Thyroid gland (tissue), 4 donors: Measurements from ENCODE around the gene TBCD. TPM values are rescaled to one million over a fixed set of nuclear protein-coding genes. Genes with fewer than 3 reads are reported as not detected.

Experiments
- DNase-seq, 2 donors: peaks; one replicate each; pipeline ENCODE4 v3.0.0-alpha.2; 2019
- H3K27ac ChIP-seq, 3 donors: fragments of 200-600 bp; sonication (generic); 1 replicate in 2 of 3; 2 replicates in 1 of 3; pipeline ENCODE4 v1.5.1; 2016 to 2019; ENCODE audit warnings: mild to moderate bottlenecking in 1 of 3, moderate library complexity in 1 of 3
- H3K27me3 ChIP-seq: fragments of 200-600 bp; sonication (generic); one replicate; pipeline ENCODE4 v1.5.1; 2019
- H3K36me3 ChIP-seq, 2 donors: fragments of 200-600 bp; sonication (generic); one replicate each; pipeline ENCODE4 v1.5.1; 2016 to 2019
- H3K4me1 ChIP-seq, 2 donors: fragments of 200-600 bp; sonication (generic); one replicate each; pipeline ENCODE4 v1.5.1; 2017 to 2019
- H3K4me3 ChIP-seq, 3 donors: fragments of 200-600 bp; sonication (generic); replicated peaks in 1 of 3; 1 replicate in 2 of 3; 2 replicates in 1 of 3; pipeline ENCODE4 v1.5.1; 2016; ENCODE audit warnings: mild to moderate bottlenecking in 1 of 3
- H3K9me3 ChIP-seq: fragments of 200-600 bp; sonication (generic); one replicate; pipeline ENCODE4 v1.5.1; 2017
- POLR2A ChIP-seq, 2 donors: fragments of 450-650 bp; IDR thresholded peaks; one replicate each; pipeline ENCODE4 v1.6.1; 2017; ENCODE audit warnings: antibody characterized with exemption in 2 of 2, mild to moderate bottlenecking in 2 of 2, moderate library complexity in 1 of 2
- WGBS, 2 donors: methylation state at CpG; one replicate each; pipeline ENCODE4 v1.1.5; 2017; 5-methylcytosine and 5-hydroxymethylcytosine counted together
- intact Hi-C: fragments of 100-400 bp; cut with DNase I; formaldehyde crosslinking; loops from one replicate; pipeline ENCODE4 v1.15.1; 2023
- total RNA-seq, 4 donors: library from RNA; depleted of rRNA; stranded (reverse); fragments of >200 nt; gene quantifications; one replicate each; pipeline ENCODE4 v1.2.3, GENCODE V29; 2016
- TF ChIP-seq, protein P1 (sequence below), 6 experiments: fragments of 200-600 bp in 3 of 6; fragments of 450-650 bp in 3 of 6; sonication (generic) in 3 of 6; IDR thresholded peaks; one replicate each; pipeline ENCODE4 v1.5.1; 2016 to 2019; ENCODE audit warnings: antibody characterized with exemption in 6 of 6, mild to moderate bottlenecking in 2 of 6, inconsistent platforms in 1 of 6, moderate library complexity in 1 of 6

Gene TBCD
- total RNA-seq, 4 donors from 2014 or later: 72.6 to 85.9 (median 79.6) TPM

DNA sequence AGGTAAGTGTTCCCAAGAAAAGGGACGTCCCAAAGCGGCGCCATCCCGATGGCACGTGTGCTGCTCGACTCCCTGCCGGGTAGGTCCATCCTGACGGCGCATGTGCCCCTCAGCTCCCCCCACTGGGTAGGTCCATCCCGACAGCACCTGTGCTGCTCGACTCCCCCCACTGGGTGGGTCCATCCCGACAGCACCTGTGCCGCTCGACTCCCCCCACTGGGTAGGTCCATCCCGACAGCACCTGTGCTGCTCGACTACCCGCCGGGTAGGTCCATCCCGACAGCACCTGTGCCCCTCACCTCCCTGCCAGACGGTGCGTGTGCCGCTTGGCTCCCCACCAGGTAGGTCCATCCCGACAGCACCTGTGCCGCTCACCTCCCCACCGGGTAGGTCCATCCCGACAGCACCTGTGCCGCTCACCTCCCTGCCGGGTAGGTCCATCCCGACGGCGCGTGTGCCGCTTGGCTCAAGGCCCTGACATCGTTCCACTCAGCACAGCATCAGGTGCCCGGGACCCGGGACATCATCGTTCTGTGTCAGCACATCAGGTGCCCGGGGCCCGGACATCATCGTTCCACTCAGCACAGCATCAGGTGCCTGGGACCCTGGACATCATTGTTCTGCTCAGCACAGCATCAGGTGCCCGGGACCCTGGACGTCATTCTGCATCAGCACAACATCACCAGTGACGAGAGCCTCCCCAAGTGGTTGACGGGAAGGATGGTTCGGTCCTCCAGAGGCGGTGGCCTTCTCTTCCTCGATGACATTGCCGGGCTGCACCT is 22.2 kb upstream of the TBCD start:
- 83 to 89% methylated on average over 43 to 46 of the region's 48 CpGs for WGBS, 2 donors
- H3K36me3 ChIP-seq: peaks cover 0 to 12% of the 10 kb centered on the region in 2 donors

DNA sequence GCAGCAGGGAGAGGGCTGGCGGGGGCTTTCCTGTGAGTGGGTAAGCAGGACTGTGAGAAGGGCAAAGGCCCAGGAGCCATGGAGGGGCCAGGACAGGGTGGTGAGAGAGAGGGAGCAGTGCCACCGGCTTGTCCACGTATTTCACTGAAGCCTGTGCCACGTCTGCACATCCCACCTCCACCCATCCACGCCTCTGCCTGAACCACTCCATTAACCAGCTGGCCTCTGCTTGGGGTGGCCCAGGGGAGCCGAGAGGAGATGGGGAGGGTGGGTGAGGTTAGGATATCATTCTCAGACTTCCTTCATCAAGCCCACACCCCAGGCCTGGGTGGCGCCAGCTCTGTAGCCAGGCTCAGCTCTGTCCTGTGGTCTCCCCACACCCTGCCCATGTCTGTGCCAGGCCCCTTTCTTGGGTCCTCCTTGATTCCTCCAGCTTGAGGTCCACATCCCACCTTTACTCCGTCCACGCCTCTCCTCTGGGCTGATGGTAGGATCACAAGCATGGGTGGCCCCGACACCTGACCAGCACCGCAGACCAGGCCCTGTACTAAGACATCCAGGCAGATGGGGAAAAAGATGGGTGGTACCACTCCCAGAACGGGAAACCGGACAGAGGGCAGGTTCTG is 19.6 kb upstream of the TBCD start:
- no peak for DNase-seq
- H3K4me1 ChIP-seq: peaks cover 6 to 17% of the 10 kb centered on the region in 2 donors
- no peak overlapping the region for H3K4me3 ChIP-seq
- peaks cover 0 to 2% of the 10 kb centered on the region in 2 donors for H3K36me3 ChIP-seq
- 94 to 95% methylated on average over 13 of the region's 13 CpGs for WGBS, 2 donors
- intact Hi-C loops: no loop called here
- no peaks in the 10 kb centered on the region for H3K27me3 ChIP-seq
- H3K9me3 ChIP-seq: no peaks in the 10 kb centered on the region
- TF ChIP-seq, protein P1, sequence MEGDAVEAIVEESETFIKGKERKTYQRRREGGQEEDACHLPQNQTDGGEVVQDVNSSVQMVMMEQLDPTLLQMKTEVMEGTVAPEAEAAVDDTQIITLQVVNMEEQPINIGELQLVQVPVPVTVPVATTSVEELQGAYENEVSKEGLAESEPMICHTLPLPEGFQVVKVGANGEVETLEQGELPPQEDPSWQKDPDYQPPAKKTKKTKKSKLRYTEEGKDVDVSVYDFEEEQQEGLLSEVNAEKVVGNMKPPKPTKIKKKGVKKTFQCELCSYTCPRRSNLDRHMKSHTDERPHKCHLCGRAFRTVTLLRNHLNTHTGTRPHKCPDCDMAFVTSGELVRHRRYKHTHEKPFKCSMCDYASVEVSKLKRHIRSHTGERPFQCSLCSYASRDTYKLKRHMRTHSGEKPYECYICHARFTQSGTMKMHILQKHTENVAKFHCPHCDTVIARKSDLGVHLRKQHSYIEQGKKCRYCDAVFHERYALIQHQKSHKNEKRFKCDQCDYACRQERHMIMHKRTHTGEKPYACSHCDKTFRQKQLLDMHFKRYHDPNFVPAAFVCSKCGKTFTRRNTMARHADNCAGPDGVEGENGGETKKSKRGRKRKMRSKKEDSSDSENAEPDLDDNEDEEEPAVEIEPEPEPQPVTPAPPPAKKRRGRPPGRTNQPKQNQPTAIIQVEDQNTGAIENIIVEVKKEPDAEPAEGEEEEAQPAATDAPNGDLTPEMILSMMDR (IDR thresholded peaks at IDR 0.05): no peak
- no peak overlapping the region for H3K27ac ChIP-seq

More for the DNA sequence above, 22.2 kb upstream of the TBCD start:
- H3K27ac ChIP-seq: no peak overlapping the region
- peaks cover 0 to 2% of the 10 kb centered on the region in 2 donors for H3K4me1 ChIP-seq
- DNase-seq: no peak
- no peaks in the 10 kb centered on the region for H3K9me3 ChIP-seq
- H3K4me3 ChIP-seq: no peak overlapping the region
- H3K27me3 ChIP-seq: no peaks in the 10 kb centered on the region
- intact Hi-C loops: no loop called here
- no peak for TF ChIP-seq POLR2A (IDR thresholded peaks at IDR 0.05)
- TF ChIP-seq, protein P1 (IDR thresholded peaks at IDR 0.05): no peak

DNA sequence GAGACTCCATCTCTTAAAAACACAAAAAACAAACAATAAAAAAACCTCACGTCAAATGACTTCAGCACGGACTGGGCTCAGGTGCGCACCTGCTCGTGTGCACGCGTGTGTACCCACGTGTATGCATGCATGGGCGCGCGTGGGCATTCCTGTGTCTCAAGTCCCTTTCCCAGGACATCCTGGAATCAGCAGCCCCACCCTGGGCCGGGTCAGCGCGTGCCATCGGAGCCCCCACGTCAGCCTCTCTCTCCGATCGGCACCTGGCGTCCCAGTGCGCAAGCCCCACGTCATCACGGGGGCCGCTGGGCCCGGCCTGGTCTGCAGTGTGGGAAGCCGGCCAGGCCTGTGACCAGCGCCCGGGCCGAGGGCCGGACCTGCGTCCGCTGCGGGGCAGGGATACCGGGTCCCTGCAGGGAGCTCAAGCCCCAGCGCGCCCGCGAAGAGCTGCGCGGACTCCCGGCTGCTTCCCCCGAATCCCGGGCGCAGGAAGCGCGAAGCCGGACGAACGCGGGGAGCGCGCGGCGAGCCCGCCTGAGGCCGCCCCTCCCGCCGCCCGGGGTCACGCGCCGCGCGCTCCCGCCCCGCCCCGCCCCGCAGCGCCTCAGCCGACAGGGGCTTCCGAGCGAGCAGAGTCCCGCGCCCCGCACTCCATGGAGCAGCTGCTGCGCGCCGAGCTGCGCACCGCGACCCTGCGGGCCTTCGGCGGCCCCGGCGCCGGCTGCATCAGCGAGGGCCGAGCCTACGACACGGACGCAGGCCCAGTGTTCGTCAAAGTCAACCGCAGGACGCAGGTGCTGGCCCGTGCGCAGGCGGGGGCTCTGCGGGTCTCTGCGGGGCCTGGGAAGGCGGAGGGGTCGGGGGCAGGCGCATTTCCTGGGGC is 16.6 kb upstream of the TBCD start, which contains the start of gene FN3K:
Gene FN3K, plus strand, starts transcription at position 629 of the 880 bp plus-strand sequence. Its CDS starts 22 bp downstream, at position 651.
- Histone ChIP-seq H3K4me3 (peak within 1 kb of the TSS in 2 of 3 donors; percentile 62 to 80), H3K27me3 (no peaks in the 10 kb centered on the region), H3K4me1 (peaks cover 6 to 17% of the 10 kb centered on the region in 2 donors), H3K36me3 (peaks cover 3 to 4% of the 10 kb centered on the region in 2 donors), H3K9me3 (no peaks in the 10 kb centered on the region), H3K27ac (peak within 1 kb of the TSS; percentile 47 to 78 (median 47))
- WGBS, 2 donors: 29 to 31% methylated on average over 10 to 16 of the region's 101 CpGs
- intact Hi-C loops: no loop called here
- DNase-seq: peak; percentile 64 to 65
- TF ChIP-seq POLR2A (IDR thresholded peaks at IDR 0.05): peak in 1 of 2 donors; percentile 52
- TF ChIP-seq, protein P1 (IDR thresholded peaks at IDR 0.05): no peak

DNA sequence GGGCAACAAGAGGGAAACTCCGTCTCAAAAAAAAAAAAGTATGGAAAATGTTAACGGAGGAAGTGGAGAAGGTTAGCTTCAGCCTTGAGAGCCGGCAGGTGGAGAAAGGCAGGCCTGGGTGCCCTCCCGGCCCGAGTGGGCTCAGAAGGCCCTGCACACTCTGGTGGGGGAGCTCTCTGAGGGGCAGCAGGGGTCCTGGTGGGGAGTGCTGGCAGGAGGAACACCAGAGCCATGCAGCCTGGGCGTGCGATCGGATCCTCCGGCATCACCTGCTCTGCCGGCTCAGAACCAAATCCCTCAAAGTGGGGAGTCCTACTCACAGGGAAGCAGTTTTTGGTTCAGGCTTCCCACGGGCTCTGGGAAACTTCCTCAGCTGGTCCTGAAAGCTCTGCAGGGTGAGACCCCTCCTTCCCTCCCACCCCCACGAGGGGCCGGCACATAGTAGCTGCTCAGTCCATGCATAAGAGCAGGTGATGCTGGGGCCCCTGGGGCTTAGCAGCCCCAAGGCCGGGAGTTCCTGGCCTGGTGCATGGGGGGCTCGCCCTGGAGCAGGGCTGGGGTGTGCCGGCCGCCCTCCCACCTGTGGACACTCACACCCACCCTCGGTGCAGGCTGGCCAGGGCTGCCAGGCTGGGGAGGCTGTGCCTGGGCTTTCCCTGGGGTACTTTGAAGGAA is 15.2 kb upstream of the TBCD start:
- intact Hi-C loops: no loop called here
- H3K27ac ChIP-seq: peak overlapping the region in 1 of 3 donors; percentile 47
- 88% methylated on average over 13 to 18 of the region's 18 CpGs for WGBS, 2 donors
- H3K4me1 ChIP-seq: peaks cover 6 to 17% of the 10 kb centered on the region in 2 donors
- no peak for TF ChIP-seq POLR2A (IDR thresholded peaks at IDR 0.05)
- TF ChIP-seq, protein P1 (IDR thresholded peaks at IDR 0.05): no peak
- H3K27me3 ChIP-seq: no peaks in the 10 kb centered on the region
- no peaks in the 10 kb centered on the region for H3K9me3 ChIP-seq
- peaks cover 16 to 18% of the 10 kb centered on the region in 2 donors for H3K36me3 ChIP-seq
- peak overlapping the region in 1 of 3 donors; percentile 80 for H3K4me3 ChIP-seq
- DNase-seq: no peak
